HG03520 (cell line): ENCODE results near the gene SV2B.

Experiments
- ATAC-seq: cut with Tn5 transposase; IDR thresholded peaks from one replicate; pipeline ENCODE4 v1.9.1; 2021; ENCODE audit warnings: mild to moderate bottlenecking, moderate library complexity; ENCODE audit not compliant: unreplicated experiment

The SV2B gene

GRCh38 chr15:91102546-91103330, 2.7 kb downstream of the SV2B start:
- ATAC-seq: no peak

- no peak for ATAC-seq
Measured at GRCh38 chr15:91104111-91104510, 4.1 kb downstream of the SV2B start.

GRCh38 chr15:91108421-91108820, 8.4 kb downstream of the SV2B start:
- ATAC-seq: no peak

- no peak for ATAC-seq
Measured at GRCh38 chr15:91109885-91110284, 9.8 kb downstream of the SV2B start.

GRCh38 chr15:91110407-91110806, 10.3 kb downstream of the SV2B start:
- no peak for ATAC-seq

- no peak for ATAC-seq
Measured at GRCh38 chr15:91113030-91113429, 13.0 kb downstream of the SV2B start.

GRCh38 chr15:91114301-91114700, 14.2 kb downstream of the SV2B start:
- no peak for ATAC-seq

- peak; percentile 95 for ATAC-seq
Measured at GRCh38 chr15:91116113-91117067, 16.3 kb downstream of the SV2B start.

- ATAC-seq: no peak
Measured at GRCh38 chr15:91117375-91117774, 17.3 kb downstream of the SV2B start.

GRCh38 chr15:91118817-91119590, 18.9 kb downstream of the SV2B start:
- ATAC-seq: no peak

GRCh38 chr15:91122296-91122695, 22.2 kb downstream of the SV2B start:
- ATAC-seq: no peak

GRCh38 chr15:91124132-91124531, 24.1 kb downstream of the SV2B start:
- ATAC-seq: no peak

GRCh38 chr15:91125162-91125561, 25.1 kb downstream of the SV2B start:
- no peak for ATAC-seq

- no peak for ATAC-seq
Measured at GRCh38 chr15:91126080-91126479, 26.0 kb downstream of the SV2B start.

- no peak for ATAC-seq
Measured at GRCh38 chr15:91127236-91127955, 27.3 kb downstream of the SV2B start.

GRCh38 chr15:91128016-91128415, 28.0 kb downstream of the SV2B start:
- ATAC-seq: no peak

- ATAC-seq: no peak
Measured at GRCh38 chr15:91129436-91129835, 29.4 kb downstream of the SV2B start.

GRCh38 chr15:91132079-91132478, 32.0 kb downstream of the SV2B start:
- ATAC-seq: no peak

GRCh38 chr15:91133511-91133910, 33.5 kb downstream of the SV2B start:
- ATAC-seq: no peak
